ENCODE measurements around the gene FZR1.
"Not testable (repeated sequence)": the region's sequence is repeated elsewhere in the genome, so short reads cannot be mapped to it uniquely, and the experiment has no call there.

FZR1 gene

GRCh38 chr19:3528539-3529211 lies 22.6 kb downstream of the FZR1 start:
- no peak for DNase-seq (ENCODE audit: low read depth in 2 of 2, low spot score in 1 of 2)

DNA sequence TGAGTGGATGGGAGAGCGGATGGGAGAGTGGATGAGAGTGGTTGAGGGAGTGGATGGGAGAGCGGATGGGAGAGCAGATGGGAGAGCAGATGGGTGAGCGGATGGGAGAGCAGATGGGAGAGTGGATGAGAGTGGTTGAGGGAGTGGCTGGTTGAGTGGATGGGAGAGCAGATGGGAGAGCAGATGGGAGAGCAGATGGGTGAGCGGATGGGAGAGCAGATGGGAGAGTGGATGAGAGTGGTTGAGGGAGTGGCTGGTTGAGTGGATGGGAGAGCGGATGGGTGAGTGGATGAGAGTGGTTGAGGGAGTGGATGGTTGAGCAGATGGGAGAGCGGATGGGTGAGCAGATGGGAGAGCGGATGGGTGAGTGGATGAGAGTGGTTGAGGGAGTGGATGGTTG lies 23.2 kb downstream of the FZR1 start:
- not testable (repeated sequence) for DNase-seq (ENCODE audit: low read depth in 2 of 2, low spot score in 1 of 2)

DNA sequence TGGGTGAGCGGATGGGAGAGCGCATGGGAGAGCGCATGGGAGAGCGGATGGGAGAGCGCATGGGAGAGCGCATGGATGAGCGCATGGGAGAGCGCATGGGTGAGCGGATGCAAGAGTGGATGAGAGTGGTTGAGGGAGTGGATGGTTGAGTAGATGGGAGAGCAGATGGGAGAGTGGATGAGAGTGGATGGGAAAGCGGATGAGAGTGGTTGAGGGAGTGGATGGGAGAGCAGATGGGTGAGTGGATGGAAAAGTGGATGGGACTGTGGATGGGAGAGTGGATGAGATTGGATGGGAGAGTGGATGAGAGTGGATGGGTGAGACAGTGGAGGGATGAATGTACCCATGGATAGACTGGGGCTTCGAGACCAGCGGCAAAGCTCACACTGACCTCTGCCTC lies 24.3 kb downstream of the FZR1 start:
- DNase-seq (ENCODE audit: low read depth in 2 of 2, low spot score in 1 of 2) = no peak

- DNase-seq (ENCODE audit: low read depth in 2 of 2, low spot score in 1 of 2) = no peak
These were observed 25.6 kb downstream of the FZR1 start for GRCh38 chr19:3531716-3532115.

GRCh38 chr19:3532154-3532786 lies 26.2 kb downstream of the FZR1 start:
- no peak for DNase-seq (ENCODE audit: low read depth in 2 of 2, low spot score in 1 of 2)

DNA sequence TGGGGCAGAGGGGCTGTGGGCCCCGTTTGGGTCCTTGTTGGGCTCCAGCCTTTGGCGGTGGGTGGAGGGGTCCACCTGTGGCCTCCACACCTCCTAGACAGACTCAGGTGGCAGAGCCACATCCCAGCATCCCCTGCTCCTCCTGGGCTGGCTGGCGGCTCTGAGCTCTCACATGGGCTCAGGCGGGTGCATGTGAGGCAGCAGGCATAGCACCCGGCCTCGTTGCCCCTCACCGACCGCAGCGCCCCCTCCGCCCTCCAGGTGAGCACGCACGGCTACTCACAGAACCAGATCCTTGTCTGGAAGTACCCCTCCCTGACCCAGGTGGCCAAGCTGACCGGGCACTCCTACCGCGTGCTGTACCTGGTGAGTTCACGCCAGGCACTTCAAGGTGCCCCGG lies 26.9 kb downstream of the FZR1 start:
- DNase-seq (ENCODE audit: low read depth in 2 of 2, low spot score in 1 of 2) = no peak

DNA sequence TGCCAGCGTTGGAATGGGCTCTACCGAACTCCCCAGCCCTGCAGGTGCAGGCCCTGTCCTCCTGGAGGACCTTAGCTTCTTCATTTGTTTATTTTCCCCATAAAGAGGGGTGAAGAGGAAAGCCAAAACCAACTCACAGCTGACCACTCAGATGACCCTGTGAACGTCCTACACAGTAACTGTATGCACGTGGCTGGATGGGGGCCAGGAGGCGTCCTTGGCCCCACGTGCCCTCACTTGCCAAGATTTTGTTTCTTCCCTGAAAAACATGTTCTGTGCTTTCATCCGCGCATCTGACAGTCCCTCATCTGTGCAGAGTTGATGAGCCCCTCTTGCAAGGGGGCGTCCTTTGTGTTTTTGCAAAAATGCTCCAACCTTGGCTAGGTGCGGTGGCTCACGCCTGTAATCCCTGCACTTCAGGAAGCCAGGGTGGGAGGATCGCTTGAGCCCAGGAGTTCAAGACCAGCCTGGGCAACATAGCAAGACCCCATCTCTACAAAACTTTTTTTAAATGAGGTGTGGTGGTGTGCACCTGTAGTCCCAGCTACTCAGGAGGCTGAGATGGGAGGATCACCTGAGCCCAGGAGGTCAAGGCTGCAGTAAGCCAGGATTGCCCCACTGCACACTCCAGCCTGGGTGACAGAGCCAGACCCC lies 27.6 kb downstream of the FZR1 start:
- no peak for DNase-seq (ENCODE audit: low read depth in 2 of 2, low spot score in 1 of 2)

DNA sequence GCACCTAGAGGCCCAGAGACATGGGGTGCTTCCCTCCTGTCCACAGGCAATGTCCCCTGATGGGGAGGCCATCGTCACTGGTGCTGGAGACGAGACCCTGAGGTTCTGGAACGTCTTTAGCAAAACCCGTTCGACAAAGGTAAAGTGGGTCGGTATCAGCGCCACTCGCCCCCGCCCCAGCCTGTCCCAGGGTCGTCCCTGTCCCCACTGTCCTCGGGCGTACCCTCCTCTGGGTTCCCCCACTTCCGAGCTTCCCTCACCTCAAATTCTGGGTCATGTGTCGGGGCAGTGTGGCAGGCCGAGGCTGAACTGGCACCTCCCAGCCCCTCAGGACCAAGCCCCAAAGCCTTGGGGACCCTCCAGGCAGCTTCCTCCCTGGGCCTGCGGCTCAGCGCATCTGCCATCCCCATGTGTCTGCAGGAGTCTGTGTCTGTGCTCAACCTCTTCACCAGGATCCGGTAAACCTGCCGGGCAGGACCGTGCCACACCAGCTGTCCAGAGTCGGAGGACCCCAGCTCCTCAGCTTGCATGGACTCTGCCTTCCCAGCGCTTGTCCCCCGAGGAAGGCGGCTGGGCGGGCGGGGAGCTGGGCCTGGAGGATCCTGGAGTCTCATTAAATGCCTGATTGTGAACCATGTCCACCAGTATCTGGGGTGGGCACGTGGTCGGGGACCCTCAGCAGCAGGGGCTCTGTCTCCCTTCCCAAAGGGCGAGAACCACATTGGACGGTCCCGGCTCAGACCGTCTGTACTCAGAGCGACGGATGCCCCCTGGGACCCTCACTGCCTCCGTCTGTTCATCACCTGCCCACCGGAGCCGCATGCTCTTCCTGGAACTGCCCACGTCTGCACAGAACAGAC lies 28.5 kb downstream of the FZR1 start:
- no peak for DNase-seq (ENCODE audit: low read depth in 2 of 2, low spot score in 1 of 2)

DNA sequence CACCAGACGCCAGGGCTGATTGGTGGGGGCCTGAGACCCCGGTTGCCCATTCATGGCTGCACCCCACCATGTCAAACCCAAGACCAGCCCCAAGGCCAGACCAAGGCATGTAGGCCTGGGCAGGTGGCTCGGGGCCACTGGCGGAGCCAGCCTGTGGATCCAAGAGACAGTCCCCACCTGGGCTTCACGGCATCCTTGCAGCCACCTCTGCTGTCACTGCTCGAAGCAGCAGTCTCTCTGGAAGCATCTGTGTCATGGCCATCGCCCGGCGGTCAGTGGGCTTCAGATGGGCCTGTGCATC lies 29.1 kb downstream of the FZR1 start:
- no peak for DNase-seq (ENCODE audit: low read depth in 2 of 2, low spot score in 1 of 2)

GRCh38 chr19:3535563-3535965 lies 29.5 kb downstream of the FZR1 start:
- DNase-seq (ENCODE audit: low read depth in 2 of 2, low spot score in 1 of 2) = no peak

- DNase-seq (ENCODE audit: low read depth in 2 of 2, low spot score in 1 of 2) = no peak
These were observed 29.9 kb downstream of the FZR1 start for GRCh38 chr19:3535981-3536380.

DNA sequence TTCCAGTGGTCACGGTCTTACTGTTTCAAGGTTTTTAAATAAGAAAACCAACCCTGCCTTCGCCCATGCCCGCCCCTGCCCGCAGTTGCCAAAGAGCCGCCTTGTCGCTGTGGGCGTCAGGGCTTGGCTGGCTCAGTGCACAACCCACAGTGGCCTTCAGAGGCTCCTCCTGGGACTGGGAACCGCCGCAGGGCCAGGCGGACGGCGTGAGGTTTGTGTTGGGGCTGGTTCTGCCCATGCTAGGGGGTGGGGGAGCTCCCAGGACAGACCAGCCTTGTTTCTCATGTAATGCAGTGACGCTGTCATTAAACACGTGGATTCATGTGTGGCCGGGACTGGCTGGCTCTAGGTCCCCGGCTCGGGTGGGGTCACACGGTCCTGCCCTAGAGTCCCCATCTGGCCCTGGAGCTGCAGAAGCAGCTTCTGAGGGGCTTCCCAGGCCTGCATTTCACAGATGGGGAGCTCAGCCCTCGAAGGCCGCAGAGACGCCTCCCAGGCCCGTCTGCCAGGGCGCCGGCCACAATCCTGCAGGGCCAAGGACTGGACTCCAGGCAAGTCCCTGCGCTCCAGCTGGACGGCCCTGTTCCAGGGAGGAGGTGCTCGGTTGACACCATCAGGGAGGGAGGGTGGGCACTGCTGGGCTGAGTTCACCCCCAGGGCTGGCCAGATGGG lies 30.5 kb downstream of the FZR1 start:
- no peak for DNase-seq (ENCODE audit: low read depth in 2 of 2, low spot score in 1 of 2)

DNA sequence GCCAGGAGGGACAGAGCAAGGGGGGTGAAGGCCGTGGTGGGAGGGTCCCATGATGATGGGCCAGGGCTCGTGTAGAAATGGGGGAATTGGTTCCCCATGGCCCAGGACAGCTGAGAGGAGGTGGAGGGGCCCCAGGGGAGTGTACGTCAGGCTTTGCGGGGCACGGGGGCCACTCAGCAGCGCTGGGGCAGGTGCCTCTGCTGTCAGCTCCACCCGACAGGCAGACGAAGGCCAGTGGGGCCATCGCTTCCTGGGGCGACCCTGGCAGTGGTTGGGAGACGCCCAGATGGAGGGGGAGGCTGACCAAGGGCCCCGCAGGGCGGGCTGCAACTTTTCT lies 31.0 kb downstream of the FZR1 start:
- DNase-seq (ENCODE audit: low read depth in 2 of 2, low spot score in 1 of 2) = no peak

- no peak for DNase-seq (ENCODE audit: low read depth in 2 of 2, low spot score in 1 of 2)
These were observed 31.5 kb downstream of the FZR1 start for GRCh38 chr19:3537438-3538240.

GRCh38 chr19:3538258-3538929 lies 32.3 kb downstream of the FZR1 start:
- no peak for DNase-seq (ENCODE audit: low read depth in 2 of 2, low spot score in 1 of 2)

- no peak for DNase-seq (ENCODE audit: low read depth in 2 of 2, low spot score in 1 of 2)
These were observed 33.0 kb downstream of the FZR1 start, which contains the start of gene TEKTIP1 for GRCh38 chr19:3538965-3539755. TSS of gene TEKTIP1 (plus strand) at chr19:3539174. CDS start at chr19:3539178, 4 bp downstream.

- no peak for DNase-seq (ENCODE audit: low read depth in 2 of 2, low spot score in 1 of 2)
These were observed 33.6 kb downstream of the FZR1 start for GRCh38 chr19:3539756-3540118.

GRCh38 chr19:3543150-3544057 lies 37.3 kb downstream of the FZR1 start:
- DNase-seq (ENCODE audit: low read depth in 2 of 2, low spot score in 1 of 2) = no peak
